Fibroblast of skin of right quadriceps (primary cell): Measurements from ENCODE around the gene SPECC1.
"Not testable (repeated sequence)": the region's sequence is repeated elsewhere in the genome, so short reads cannot be mapped to it uniquely, and the experiment has no call there.

Experiments
- DNase-seq: peaks from one replicate; pipeline ENCODE4 v3.0.0-alpha.2; 2013

The SPECC1 gene

DNA sequence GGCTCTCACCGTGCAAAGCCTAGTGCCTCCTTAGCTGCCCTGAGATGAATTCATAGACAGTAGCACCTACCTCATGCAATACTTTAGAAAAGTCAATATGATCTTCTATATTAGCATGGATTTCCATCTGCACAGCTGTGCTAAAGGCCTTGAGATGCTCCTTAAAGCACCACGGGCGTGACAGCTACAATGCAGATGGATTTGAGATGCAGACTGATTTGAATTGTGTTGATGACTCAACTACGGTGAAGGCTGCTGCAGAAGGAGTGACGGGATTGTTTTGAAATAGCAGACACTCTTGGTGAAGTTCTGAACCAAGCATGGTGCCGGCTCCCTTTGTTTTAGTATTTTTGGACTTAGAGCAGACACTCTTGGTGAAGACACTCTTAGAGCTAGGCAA lies 88.2 kb downstream of the SPECC1 start:
- DNase-seq, result no peak

DNA sequence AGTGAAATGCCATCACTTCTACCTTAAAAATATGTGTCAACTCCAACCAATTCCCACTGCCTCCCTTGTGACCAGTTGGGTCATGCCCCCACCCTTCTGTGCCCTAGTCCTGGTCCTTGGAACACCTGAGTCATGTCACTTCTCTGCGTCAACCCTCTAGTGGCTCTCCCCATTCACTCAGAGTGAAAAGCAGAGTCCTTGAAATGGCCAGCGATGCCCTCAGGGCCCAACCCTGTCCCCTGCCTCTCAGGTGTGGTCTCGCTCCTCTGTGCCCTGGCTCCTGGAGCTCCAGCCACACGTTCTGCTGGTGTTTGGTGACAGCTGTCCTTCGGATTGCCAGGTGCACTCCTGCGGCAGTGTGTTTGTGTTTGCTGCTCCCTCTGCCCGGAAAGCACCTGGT lies 89.2 kb downstream of the SPECC1 start:
- DNase-seq, result no peak

DNA sequence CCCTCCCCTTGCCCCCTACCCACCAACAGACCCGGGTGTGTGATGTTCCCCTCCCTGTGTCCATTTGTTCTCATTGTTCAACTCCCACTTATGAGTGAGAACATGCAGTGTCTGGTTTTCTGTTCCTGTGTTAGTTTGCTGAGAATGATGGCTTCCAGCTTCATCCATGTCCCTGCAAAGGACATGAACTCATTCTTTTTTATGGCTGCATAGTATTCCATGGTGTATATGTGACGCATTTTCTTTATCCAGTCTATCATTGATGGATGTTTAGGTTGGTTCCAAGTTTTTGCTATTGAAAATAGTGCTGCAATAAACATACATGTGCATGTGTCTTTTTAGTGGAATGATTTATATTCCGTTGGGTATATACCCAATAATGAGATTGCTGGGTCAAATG lies 91.6 kb downstream of the SPECC1 start:
- not testable (repeated sequence) for DNase-seq

DNA sequence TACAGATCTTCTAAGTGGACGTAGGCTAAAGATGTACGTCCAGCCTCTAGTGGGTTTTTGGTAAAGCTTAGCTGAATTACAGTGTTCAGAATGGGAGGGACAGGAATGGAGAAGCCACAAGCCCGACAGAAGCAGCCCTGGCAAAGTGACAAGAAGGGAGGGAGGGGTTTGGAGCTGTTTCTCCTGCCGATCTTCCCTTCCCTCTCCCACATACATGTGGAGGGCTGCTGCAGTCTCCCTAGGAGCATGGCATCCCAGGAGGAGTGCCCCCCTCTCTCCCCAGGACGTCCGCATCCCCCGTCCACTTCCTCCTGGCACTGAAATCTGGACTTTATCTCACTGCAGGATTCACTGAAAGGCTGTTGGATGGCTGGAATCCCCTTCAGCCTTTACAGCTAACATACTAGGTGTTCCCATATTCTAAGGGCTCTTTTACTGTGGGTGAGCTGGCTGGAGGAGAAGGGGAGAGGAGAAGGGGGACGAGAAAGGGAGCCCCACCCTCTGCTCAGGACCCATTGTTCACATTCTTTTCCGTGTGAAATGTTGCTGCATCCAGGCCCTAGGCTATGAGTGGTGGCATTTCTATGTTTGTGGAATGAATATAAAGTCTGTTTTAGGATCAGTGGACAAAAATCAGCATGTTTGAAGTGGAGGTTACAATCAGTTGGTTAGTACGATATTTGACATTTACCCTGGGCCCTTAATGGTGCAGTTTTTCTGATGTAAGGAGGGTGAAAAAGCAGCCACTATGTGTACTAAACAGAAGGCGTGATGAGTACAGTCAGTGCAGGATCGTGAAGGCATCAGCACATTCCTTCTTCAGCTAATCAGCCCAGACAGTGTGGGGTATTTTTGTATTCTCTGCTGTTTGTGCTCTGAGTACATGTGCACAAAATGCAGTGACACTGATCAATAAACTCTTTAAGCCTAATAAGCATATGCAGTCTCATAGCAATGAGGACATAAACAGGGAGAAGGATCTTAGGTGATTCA lies 94.6 kb downstream of the SPECC1 start:
- DNase-seq, result no peak

DNA sequence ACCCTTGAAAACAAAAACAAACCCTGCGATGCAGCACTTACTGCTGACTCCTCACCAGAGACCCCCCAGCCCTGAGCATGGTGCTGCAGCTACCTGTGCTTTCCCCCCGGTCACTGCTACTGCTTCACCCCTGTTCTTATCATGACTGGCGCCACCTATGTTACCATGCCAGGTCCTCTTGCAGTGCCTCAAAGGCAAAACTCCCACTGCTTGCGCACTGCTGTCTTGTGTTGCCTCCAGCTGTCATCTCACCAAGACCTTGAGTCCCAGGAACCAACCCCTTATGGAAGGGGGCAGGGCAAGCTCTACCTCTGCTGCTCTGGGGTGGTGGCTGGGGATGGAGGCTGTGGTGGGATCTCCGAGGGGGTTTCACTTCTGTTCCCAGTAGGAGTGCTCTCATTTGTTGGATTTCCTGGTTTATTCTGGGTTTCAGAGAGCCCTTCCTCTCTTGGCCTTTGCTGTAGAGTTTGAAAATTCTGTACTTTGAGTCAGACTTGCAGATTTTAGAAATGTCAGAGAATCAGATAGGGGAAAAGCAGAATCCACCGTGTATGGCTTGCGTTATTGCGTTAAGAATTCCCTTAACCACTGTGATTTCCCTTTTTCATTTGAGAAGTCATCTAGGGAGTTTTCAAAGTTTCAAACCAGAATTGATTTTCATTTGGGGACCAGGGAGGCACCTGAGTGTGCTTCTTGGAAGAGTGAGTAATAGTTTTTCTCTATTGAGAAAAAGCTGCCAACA lies 96.6 kb downstream of the SPECC1 start:
- no peak for DNase-seq

DNA sequence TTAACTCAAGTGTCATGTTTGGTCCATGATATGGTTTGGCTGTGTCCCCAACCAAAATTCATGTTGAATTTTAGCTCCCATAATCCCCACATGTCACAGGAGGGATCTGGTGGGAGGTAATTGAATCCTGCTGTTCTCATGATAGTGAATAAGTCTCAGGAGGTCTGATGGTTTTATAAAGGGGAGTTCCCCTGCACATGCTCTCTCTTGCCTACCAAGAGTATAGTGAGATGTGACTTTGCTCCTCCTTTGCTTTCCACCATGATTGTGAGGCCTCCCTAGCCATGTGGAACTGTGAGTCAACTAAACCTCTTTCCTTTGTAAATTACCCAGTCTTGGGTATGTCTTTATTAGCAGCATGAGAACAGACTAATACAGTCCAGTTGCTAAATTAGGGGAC lies 97.3 kb downstream of the SPECC1 start:
- DNase-seq, result not testable (repeated sequence)

DNA sequence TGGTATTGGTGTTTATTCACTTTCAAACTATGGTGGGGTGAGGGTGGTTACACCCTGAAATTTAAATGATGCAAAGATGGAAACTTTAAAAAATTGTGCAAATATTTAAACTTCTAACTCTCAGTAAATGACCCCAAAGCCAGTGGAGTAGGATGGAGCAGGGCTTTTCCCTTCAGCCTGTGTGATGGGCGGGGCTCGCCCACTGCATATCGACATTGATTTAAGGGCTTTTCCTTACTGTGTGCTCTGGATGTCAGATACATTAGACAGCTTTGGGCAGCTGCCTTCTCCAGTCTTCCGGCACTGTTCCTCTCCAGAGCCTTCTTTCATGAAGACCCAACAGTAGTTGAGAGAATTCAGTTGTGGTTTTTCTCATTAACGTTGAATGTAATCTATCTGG lies 99.9 kb downstream of the SPECC1 start:
- DNase-seq, result no peak

DNA sequence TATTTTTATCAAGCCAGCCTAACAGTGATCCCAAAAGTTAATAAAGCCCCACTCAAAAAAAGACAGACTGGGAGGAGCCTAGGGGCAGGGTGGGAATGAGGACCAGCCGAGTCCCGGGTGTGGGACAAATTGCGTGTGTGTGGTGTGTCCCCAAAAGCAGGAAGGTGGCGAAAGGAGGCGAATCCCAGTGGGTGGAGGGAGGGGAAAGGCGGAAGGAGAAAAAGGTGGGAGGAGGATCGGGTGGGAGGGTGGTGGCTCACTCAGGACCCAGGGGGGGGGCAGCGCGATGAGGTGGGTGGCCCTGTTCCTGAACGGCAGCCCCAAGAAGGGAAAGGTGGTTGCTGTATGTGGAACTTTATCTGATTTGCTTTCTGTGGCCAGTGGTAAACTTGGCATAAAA lies 102.4 kb downstream of the SPECC1 start:
- DNase-seq, result no peak

DNA sequence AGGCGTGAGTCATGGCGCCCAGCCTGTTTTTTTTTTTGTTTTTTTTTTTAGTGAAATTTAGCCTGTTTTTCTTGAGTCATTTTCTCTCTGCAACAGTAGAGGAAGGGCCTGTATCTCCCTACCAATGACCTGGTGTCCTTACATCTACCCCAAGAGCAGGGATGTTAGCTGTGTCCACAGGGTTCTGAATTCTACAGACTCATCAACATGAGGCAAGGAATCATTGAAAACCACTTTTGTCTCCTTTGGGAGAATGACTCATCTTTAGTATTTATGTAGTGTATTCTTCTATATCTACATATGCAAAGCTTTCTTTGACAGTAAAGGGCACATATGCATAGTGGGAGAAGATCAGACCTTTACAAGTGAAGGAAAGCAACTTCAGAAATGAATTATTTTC lies 105.3 kb downstream of the SPECC1 start:
- DNase-seq, result peak; percentile 23

DNA sequence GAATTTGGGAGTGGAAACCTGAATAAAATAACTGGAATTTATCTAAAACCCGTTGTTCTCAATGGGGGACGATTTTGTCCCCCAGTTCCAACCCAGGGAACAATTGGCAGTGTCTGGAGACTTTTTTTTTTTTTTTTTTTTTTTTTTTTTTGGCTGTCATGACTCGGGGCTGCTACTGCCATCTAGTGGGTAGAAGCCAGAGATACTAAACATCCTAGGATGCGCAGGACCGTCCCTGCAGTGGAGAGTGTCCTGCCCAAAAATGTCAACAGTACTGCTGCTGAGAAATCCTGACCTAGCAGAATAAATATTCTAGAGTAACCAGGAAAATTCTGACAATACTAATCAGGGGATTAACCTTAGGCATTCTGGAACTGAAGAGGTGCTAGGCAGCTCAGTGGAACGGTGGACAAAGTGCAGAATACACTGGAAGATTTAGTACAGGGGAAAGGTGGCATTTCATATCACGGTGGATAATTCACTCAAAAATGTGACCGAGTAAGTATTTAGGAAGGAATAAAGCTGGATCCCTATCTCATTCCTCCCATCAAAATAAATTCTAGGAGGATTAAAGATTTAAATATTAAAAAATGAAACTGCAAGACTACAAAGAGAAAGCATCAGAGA lies 107.6 kb downstream of the SPECC1 start:
- DNase-seq, result peak; percentile 44

DNA sequence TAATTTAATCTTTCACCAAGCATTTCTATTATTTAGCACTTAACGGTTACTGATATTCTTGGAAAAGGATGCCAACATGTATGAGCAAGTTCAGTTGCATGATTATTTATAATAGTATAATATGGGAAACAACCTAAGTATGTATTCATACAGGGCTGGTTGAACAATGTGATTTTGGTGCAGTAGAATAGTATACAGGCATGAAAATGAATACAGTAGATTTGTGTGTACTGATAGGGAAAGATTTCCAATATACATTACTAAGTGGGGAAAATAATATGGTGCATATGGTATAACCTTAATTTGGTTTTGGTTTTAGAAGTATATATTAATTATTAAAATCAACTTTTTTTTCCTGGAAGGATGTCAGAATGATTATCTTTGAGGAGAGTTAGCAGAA lies 109.1 kb downstream of the SPECC1 start:
- no peak for DNase-seq

DNA sequence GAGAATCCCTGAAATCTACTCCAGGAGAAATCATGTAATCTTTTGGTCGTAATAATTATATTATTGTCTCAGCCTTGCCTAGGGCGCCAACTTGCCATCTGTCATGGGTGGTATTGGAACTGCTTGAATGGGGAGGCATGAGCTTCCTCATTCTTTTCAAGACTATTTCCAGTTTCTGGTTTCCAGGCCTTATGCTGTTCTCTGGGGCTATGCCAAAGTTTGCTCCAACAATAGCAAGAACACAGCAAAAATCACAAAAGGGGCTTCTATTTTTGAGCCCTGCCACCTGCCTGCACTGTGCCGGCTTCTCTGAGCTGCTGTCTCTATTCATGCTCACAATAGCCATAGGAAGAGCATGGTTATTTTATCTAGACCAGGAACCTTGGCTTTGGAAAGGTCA lies 111.7 kb downstream of the SPECC1 start:
- DNase-seq, result no peak

DNA sequence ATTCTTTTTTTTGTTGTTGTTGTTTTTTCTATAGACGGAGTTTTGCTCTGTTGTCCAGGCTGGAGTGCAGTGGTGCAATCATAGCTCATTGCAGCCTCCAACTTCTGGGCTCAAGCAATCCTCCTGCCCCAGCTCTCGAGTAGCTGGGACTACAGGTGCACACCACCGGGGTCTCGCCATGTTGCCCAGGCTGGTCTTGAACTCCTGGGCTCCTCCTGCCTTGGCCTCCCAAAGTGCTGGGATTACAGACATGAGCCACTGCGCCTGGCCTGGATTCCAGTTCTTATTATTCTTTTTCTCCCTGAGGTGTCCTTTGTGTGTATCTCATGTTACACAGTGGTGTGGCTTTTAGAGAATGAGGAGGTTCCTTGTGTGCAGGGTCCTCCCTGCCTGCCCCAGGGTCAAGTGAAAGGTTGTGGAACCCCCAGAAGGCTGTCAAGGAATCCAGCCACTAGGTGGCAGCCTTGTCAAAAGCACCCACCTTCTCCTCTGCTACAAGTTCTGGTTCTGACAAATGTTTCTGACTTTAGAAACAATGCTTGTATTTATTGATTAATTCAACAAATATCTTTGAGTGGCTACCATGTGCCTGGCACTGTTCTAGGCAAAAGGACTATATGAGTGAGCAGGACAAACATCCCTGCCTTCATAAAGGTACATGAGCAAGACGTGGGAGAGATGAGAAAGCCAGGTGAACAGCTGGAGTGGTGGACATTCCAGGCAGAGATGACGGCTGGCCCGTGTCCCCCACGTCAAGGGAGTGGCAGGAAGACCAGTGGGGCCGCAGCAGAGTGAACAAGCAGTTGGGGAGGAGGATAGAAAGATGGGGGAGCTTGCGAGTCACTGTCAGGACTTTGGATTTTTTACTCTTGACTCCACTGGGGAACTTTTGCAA lies 112.4 kb downstream of the SPECC1 start:
- DNase-seq, result peak; percentile 37

DNA sequence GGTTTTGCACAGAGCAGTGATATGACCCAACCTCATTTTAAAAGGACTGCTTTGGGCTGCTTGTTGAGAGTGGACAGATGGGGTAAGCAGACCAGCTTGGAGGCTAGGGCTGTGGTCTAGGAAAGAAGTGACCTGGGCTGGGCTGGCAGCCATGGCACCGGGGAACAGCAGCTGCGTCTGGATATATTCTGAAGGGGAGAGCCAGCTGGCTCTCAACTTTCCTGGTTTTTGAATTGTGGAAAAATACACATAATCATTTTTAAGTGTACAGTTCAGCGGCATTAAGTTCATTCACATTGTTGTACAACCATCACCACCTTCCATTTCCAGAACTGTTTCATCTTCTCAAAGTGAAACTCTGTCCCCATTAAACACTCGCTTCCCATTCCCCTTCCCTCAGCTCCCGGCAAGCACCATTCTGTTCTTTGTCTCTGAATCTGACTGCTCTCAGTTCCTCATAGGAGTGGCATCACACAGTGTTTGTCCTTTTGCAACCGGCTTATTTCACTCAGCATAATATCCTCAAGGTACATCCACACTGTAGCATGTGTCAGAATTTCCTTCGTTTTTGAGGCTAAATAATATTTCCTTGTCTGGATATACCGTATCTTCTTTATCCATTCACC lies 113.2 kb downstream of the SPECC1 start:
- no peak for DNase-seq

DNA sequence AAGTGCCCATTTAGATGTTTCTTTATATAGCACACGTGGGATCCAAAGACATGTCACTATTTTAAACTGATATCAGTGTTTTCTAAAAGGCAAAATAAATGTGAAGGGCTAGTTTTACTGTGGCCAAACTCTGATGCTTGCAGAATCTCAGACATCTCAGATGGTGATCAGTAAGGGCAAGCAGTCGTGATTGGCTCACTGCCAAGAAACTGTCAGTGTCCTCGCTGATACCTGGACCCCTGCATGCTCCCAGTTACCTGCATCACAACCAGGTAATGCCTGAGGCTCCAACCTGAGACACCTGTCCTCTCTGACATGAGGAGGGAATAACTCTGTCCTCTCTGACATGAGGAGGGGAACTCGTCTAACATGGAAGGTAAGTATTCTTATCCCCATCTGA lies 114.0 kb downstream of the SPECC1 start:
- no peak for DNase-seq

DNA sequence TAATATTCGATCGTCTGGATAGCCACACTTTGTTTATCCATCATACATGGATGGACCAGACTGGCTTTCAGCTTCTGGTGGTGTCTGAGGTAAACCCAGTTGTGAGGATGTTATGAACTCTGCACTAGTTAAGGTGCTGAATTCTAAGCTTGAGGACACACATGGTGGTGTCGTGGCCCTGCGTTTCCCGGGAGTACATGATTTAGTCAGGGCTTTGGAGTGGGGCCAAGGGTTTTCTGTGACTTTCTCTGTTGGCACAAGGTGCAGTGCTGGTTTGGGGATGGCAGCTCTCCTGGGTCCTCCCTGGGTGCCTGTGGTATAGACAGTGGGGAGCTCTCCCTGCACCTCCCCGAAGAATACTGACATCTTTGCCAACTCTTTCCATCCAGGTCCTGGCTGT lies 116.6 kb downstream of the SPECC1 start:
- no peak for DNase-seq

DNA sequence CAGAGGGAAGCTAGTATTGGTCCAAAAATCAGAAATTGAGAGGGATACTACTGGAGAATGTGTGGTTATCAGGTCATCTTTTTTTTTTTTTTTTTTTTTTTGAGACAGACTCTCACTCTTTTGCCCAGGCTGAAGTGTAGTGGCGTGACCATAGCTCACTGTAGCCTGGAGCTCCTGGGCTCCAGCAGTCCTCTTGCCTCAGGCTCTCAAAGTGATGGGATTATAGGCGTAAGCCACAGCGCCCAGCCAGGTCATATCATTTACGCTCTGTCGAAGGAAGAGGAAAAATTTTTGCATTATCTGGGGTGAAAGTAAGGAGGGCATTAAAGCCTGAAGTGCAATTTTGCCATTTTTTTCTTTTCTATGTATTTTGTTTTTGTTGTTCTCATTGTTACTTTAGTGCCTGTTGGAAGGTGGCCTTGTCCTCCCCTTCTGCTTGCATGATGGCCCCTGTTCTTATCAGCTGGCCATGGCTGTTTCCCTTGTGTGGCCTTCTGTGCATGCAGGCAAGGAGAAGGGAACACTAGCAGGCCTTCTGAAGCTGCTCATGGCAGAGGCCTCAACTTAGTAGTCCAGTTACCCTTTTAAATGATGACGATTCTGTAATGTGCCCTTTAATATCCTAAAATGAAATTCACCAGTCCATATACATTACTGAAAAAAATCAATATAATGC lies 118.3 kb downstream of the SPECC1 start:
- DNase-seq, result no peak

DNA sequence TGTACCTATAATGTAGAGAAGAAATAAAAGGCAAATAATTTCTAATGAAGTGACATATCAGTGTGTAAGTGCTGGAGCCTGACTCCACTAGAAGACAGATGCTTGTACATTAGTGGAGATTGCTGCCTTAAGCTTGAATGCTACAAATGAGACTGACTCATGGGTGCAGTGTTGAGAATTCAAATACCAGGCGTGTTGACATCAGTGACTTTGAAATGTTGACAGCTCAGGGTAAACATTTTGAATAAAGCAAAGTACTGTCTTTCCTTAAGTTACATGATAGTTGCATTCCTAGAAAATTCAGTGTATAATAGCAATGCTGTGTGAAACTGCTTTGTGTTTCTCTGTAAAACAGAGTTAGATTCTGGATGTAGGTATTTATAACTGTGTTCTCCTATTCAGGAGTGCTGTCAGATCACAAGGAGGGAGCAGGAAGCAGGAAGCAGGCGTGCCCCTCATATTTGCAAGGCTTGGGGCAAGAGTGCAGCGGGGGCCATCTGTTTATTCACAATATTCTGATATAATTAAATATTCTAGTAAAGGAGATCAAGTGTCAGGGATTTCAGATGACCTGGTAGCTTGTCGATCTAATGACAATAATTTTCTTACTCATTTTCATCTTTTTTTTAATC lies 119.0 kb downstream of the SPECC1 start:
- peak; percentile 8 for DNase-seq

DNA sequence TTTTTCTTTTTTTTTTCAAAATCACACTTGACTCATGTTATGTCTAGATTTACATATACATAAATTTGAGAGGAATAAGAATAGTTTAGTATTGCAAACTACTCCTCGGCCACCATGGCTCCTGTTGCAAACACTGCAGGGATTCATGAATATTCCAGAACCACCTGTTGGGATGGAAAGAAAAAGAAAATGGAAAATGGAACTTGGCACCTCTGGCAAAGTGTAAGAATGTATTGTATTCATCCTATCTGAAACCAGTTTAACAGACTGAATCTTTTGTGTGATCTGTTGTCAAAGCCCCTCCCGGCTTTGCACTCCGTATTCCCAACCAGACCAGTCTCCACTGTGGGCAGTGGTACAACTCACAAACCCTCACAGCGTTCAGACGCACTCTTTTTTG lies 124.4 kb downstream of the SPECC1 start:
- no peak for DNase-seq

DNA sequence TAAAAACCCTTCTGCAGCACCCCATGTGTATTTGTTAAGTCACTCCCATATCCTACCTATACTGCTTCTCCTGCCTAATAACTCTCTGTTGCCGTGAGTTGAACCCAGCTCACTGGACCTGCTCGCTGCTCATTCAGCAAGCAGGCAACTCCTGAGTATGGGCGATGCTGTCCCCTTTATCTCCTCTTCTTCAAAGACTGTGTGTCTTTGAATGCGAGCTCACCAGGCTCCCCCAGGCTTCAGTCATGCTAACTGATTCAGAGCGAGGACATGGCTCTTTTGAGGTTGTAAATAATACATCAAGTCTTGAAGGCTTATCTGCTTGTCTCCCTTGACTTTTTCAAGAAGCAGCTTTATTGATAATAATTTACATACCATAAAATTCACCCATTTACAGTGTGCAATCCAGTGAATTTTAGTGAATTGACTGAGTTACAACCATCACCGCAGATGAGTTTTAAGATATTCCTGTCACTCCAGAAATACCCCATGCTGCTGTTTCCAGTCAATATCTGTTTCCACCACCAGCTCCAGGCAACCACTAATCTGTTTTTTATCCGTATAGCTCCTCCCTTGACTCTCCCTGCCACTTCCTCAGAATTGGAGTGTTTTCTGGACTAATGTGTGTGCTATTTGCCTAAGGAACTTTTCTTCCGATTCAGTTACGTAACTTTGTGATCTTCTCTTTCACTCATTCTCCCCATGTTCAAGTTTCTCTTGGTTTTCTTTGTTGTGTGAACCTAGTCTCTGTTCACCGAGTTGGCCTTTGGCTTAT lies 132.2 kb downstream of the SPECC1 start:
- DNase-seq, result no peak
